ENCODE results near the gene SKAP2. TPM values are rescaled to one million over a fixed set of nuclear protein-coding genes. Genes with fewer than 3 reads are reported as not detected.
"Not testable (repeated sequence)": the region's sequence is repeated elsewhere in the genome, so short reads cannot be mapped to it uniquely, and the experiment has no call there.

Gene SKAP2
- total and polyA plus RNA-seq, 7 donors, result 3.2 to 19.4 (median 8.3) TPM

GRCh38 chr7:26841003-26841739, 23.2 kb downstream of the SKAP2 start:
- intact Hi-C loops (cut with DNase I), result loop anchor here in 1 of 2 donors (10.0 kb wide), 1 partner anchor 966 kb away; no protein-coding TSS in a partner anchor

GRCh38 chr7:26836793-26837192, 27.6 kb downstream of the SKAP2 start:
- H3K36me3 ChIP-seq (ENCODE audit: insufficient read depth in 1 of 2, low read depth in 1 of 2); H3K27ac ChIP-seq; H3K4me3 ChIP-seq; DNase-seq; intact Hi-C loops (cut with DNase I); ATAC-seq; H3K27me3 ChIP-seq (ENCODE audit: insufficient read depth in 3 of 3, low read length in 2 of 3); H3K4me1 ChIP-seq: not testable (repeated sequence)
- H3K9me3 ChIP-seq, result peaks cover 11% of the 10 kb centered on the region
- 90 to 99% (median 95%) methylated on average over 3 of the region's 3 CpGs for WGBS, 3 donors

More at GRCh38 chr7:26841003-26841739, 23.2 kb downstream of the SKAP2 start:
- no peak overlapping the region for H3K27ac ChIP-seq
- no peaks in the 10 kb centered on the region for H3K4me1 ChIP-seq
- DNase-seq, result no peak
- H3K9me3 ChIP-seq, result peaks cover 4% of the 10 kb centered on the region
- no peaks in the 10 kb centered on the region for H3K27me3 ChIP-seq (ENCODE audit: insufficient read depth in 3 of 3, low read length in 2 of 3)
- TF ChIP-seq CTCF (IDR thresholded peaks at IDR 0.05), result no peak
- WGBS, 3 donors, result 65 to 74% (median 73%) methylated on average over 4 of the region's 4 CpGs
- ATAC-seq, result no peak
- peaks cover 0 to 7% of the 10 kb centered on the region in 2 donors for H3K36me3 ChIP-seq (ENCODE audit: insufficient read depth in 1 of 2, low read depth in 1 of 2)
- H3K4me3 ChIP-seq, result no peak overlapping the region

- no peak for DNase-seq
- H3K27me3 ChIP-seq (ENCODE audit: insufficient read depth in 3 of 3, low read length in 2 of 3), result no peaks in the 10 kb centered on the region
- intact Hi-C loops (cut with DNase I), result no loop called here
- H3K9me3 ChIP-seq, result no peaks in the 10 kb centered on the region
- H3K4me3 ChIP-seq, result no peak overlapping the region
- H3K36me3 ChIP-seq (ENCODE audit: insufficient read depth in 1 of 2, low read depth in 1 of 2), result no peaks in the 10 kb centered on the region
- TF ChIP-seq CTCF (IDR thresholded peaks at IDR 0.05), result no peak
- ATAC-seq, result no peak
- WGBS, 3 donors, result 40 to 51% (median 44%) methylated on average over 3 of the region's 3 CpGs
- no peaks in the 10 kb centered on the region for H3K4me1 ChIP-seq
- no peak overlapping the region for H3K27ac ChIP-seq
Observed at GRCh38 chr7:26815426-26815825, 49.0 kb downstream of the SKAP2 start.

- WGBS, 3 donors, result 56 to 67% (median 64%) methylated on average over 2 of the region's 2 CpGs
- Histone ChIP-seq H3K4me3 (no peak overlapping the region), H3K27ac (no peak overlapping the region), H3K36me3 (ENCODE audit: insufficient read depth in 1 of 2, low read depth in 1 of 2) (no peaks in the 10 kb centered on the region), H3K9me3 (no peaks in the 10 kb centered on the region), H3K4me1 (no peaks in the 10 kb centered on the region), H3K27me3 (ENCODE audit: insufficient read depth in 3 of 3, low read length in 2 of 3) (no peaks in the 10 kb centered on the region)
- intact Hi-C loops (cut with DNase I), result no loop called here
- no peak for TF ChIP-seq CTCF (IDR thresholded peaks at IDR 0.05)
- no peak for ATAC-seq
- DNase-seq, result no peak
Observed at GRCh38 chr7:26813432-26813831, 51.0 kb downstream of the SKAP2 start.

GRCh38 chr7:26794541-26794940, 69.8 kb downstream of the SKAP2 start:
- no peaks in the 10 kb centered on the region for H3K4me1 ChIP-seq
- intact Hi-C loops (cut with DNase I), result no loop called here
- WGBS, 3 donors, result 70 to 89% (median 87%) methylated on average over 2 of the region's 2 CpGs
- no peaks in the 10 kb centered on the region for H3K27me3 ChIP-seq (ENCODE audit: insufficient read depth in 3 of 3, low read length in 2 of 3)
- H3K9me3 ChIP-seq, result no peaks in the 10 kb centered on the region
- ATAC-seq (no peak), DNase-seq (no peak)
- no peak overlapping the region for H3K27ac ChIP-seq
- H3K4me3 ChIP-seq, result no peak overlapping the region
- no peaks in the 10 kb centered on the region for H3K36me3 ChIP-seq (ENCODE audit: insufficient read depth in 1 of 2, low read depth in 1 of 2)
- TF ChIP-seq CTCF (IDR thresholded peaks at IDR 0.05), result no peak
